Glomerular visceral epithelial cell (primary cell): ENCODE data around the gene WBP1L.

Experiments
- DNase-seq: peaks from one replicate; pipeline ENCODE4 v3.0.0-alpha.2; 2016; ENCODE audit errors: extremely low spot score

Gene WBP1L

GRCh38 chr10:102779680-102780526 lies 36.2 kb downstream of the WBP1L start:
- DNase-seq: no peak

GRCh38 chr10:102780527-102780808 lies 36.7 kb downstream of the WBP1L start:
- DNase-seq: no peak

- DNase-seq: no peak
Observed at GRCh38 chr10:102781090-102781920, 37.6 kb downstream of the WBP1L start.

GRCh38 chr10:102781921-102782557 lies 38.3 kb downstream of the WBP1L start:
- DNase-seq: no peak

- peak; percentile 71 for DNase-seq
Observed at GRCh38 chr10:102782673-102783551, 39.2 kb downstream of the WBP1L start.

GRCh38 chr10:102783568-102783967 lies 39.8 kb downstream of the WBP1L start:
- no peak for DNase-seq

- DNase-seq: no peak
Observed at GRCh38 chr10:102785818-102786217, 42.1 kb downstream of the WBP1L start.

GRCh38 chr10:102791754-102792395 lies 48.1 kb downstream of the WBP1L start:
- DNase-seq: no peak

GRCh38 chr10:102795453-102796406 lies 52.0 kb downstream of the WBP1L start:
- DNase-seq: no peak

GRCh38 chr10:102796407-102797176 lies 52.8 kb downstream of the WBP1L start:
- no peak for DNase-seq

GRCh38 chr10:102799691-102800471 lies 56.1 kb downstream of the WBP1L start:
- no peak for DNase-seq

- DNase-seq: no peak
Observed at GRCh38 chr10:102800611-102801335, 57.0 kb downstream of the WBP1L start.

- DNase-seq: no peak
Observed at GRCh38 chr10:102801496-102801895, 57.7 kb downstream of the WBP1L start.

GRCh38 chr10:102801978-102802377 lies 58.2 kb downstream of the WBP1L start:
- no peak for DNase-seq

GRCh38 chr10:102802920-102803534 lies 59.3 kb downstream of the WBP1L start:
- peak; percentile 75 for DNase-seq

- no peak for DNase-seq
Observed at GRCh38 chr10:102804382-102805055, 60.8 kb downstream of the WBP1L start.

GRCh38 chr10:102808380-102808779 lies 64.6 kb downstream of the WBP1L start:
- DNase-seq: no peak
